SK-N-MC (cell line): ENCODE results near the gene CCDC50.

Source experiments
- EZH2 ChIP-seq: fragments of 200-600 bp; sonication (generic); IDR thresholded peaks from one replicate; pipeline ENCODE4 v1.6.1; 2017; ENCODE audit warnings: antibody characterized with exemption
- POLR2AphosphoS5 ChIP-seq: IDR thresholded peaks from 2 replicates; pipeline ENCODE4 v1.6.1; 2012; ENCODE audit warnings: mild to moderate bottlenecking, low read depth, low read length, borderline replicate concordance

DNA sequence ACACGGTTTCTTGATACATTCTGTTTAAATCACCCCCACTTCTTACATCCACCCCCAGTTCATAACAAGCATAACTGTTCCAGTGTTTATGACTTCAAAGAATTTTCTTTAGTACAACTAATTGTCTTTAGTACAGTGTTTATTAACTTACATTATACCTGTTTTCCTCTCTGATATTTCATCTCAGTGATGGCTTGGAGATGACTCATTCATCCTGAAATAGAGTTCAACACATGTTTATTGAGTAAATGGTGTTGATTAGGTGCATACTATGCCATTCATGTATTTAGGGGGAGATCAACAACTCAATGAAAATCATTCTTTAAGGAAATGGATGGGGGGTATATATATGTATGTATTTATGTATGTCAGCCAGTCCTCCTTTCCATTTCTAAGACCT, 22.8 kb downstream of the CCDC50 start:
- no peak for TF ChIP-seq EZH2
- TF ChIP-seq POLR2AphosphoS5, result no peak
